HCT116 (cell line): Measurements from ENCODE around the gene RGS12. TPM values are rescaled to one million over a fixed set of nuclear protein-coding genes. Genes with fewer than 3 reads are reported as not detected.

Source experiments
- ATAC-seq: fragments of 200-7000 bp; cut with Tn5 transposase; 2 replicates; pipeline ENCODE4 v1.9.1; 2020; ENCODE audit warnings: mild to moderate bottlenecking, moderate library complexity
- BruUV-seq: library from RNA; stranded (reverse); fragments of 400-500 nt; replicated peaks from 2 replicates; lab custom pipeline; 2021; lab: Mats Ljungman, UMichigan
- CTCF ChIA-PET: fragments of 300-600 bp; sonication (Branson Sonifier 250); formaldehyde crosslinking; loops from one replicate; lab custom pipeline; 2021; ENCODE audit warnings: antibody characterized with exemption; lab: Charles Lee
- POLR2A ChIA-PET: fragments of 300-600, 350-600 bp; sonication (Branson Sonifier 250); formaldehyde crosslinking; loops from one replicate; lab custom pipeline; 2021; ENCODE audit warnings: antibody characterized with exemption; lab: Charles Lee
- RAD21 ChIA-PET, 2 experiments: fragments of 300-600 bp; sonication (Branson Sonifier 250); formaldehyde crosslinking; loops; one replicate each; lab custom pipeline; 2023; ENCODE audit warnings: low total read pairs in 2 of 2; ENCODE audit not compliant: uncharacterized antibody in 2 of 2, unreplicated experiment in 2 of 2, low non-redundant PET in 1 of 2; lab: Charles Lee
- DNase-seq: peaks from one replicate; pipeline ENCODE4 v3.0.0-alpha.2; 2010; ENCODE audit warnings: low read depth, low spot score
- H2AFZ ChIP-seq: fragments of 200-600 bp; shearing (Covaris generic), sonication (generic); 2 replicates; pipeline ENCODE4 v1.6.1; 2017; ENCODE audit warnings: low read depth, mixed run types, mixed read lengths, antibody characterized with exemption, low read length; ENCODE audit not compliant: poor library complexity, severe bottlenecking
- H3K27ac ChIP-seq: 2 replicates; pipeline ENCODE4 v1.5.1; 2012; ENCODE audit warnings: low read depth, low read length
- H3K27me3 ChIP-seq: fragments of 200-600 bp; sonication (generic); 2 replicates; pipeline ENCODE4 v1.6.1; 2016; ENCODE audit warnings: mixed run types, low read length, mixed read lengths; ENCODE audit not compliant: insufficient read depth
- H3K36me3 ChIP-seq, 2 experiments: fragments of 200-500 bp in 1 of 2; fragments of 200-600 bp in 1 of 2; sonication (Bioruptor generic) in 1 of 2; sonication (generic) in 1 of 2; 2 replicates each; pipeline versions ENCODE4 v1.5.1 to v1.6.1; 2014 to 2016; ENCODE audit warnings: low read length in 2 of 2, inconsistent platforms in 1 of 2, mixed read lengths in 1 of 2, mixed run types in 1 of 2; ENCODE audit not compliant: insufficient read depth in 2 of 2, control insufficient read depth in 1 of 2
- H3K4me1 ChIP-seq, 2 experiments: fragments of 200-600 bp in 1 of 2; sonication (generic) in 1 of 2; 2 replicates each; pipeline versions ENCODE4 v1.5.1 to v1.6.1; 2012 to 2017; ENCODE audit warnings: low read length in 2 of 2, inconsistent platforms in 1 of 2, mild to moderate bottlenecking in 1 of 2, mixed read lengths in 1 of 2, mixed run types in 1 of 2, moderate library complexity in 1 of 2; ENCODE audit not compliant: insufficient read depth in 2 of 2, control insufficient read depth in 1 of 2
- H3K4me2 ChIP-seq: fragments of 200-600 bp; sonication (generic); 2 replicates; pipeline ENCODE4 v1.6.1; 2017; ENCODE audit warnings: mixed run types, low read length, mixed read lengths
- H3K4me3 ChIP-seq, 2 experiments: fragments of 200-600 bp in 1 of 2; sonication (generic) in 1 of 2; replicated peaks in 1 of 2; 2 replicates each; pipeline ENCODE4 v1.5.1; 2011 to 2016; ENCODE audit warnings: low read length in 2 of 2, control low read depth in 1 of 2, low read depth in 1 of 2, mild to moderate bottlenecking in 1 of 2, mixed read lengths in 1 of 2, mixed run types in 1 of 2
- H3K79me2 ChIP-seq: fragments of 200-600 bp; sonication (generic); 2 replicates; pipeline ENCODE4 v1.6.1; 2017; ENCODE audit warnings: mild to moderate bottlenecking, mixed run types, low read length, moderate library complexity, mixed read lengths; ENCODE audit not compliant: insufficient read depth
- H3K9ac ChIP-seq: fragments of 200-600 bp; sonication (generic); 2 replicates; pipeline ENCODE4 v1.6.1; 2016; ENCODE audit warnings: low read length, mixed read lengths
- H3K9me2 ChIP-seq: fragments of 200-600 bp; sonication (generic), shearing (Covaris generic); 2 replicates; pipeline ENCODE4 v1.6.1; 2017; ENCODE audit warnings: mixed run types, mild to moderate bottlenecking, moderate library complexity; ENCODE audit not compliant: insufficient read depth
- H3K9me3 ChIP-seq, 2 experiments: fragments of 200-500 bp in 1 of 2; fragments of 200-600 bp in 1 of 2; sonication (Bioruptor generic) in 1 of 2; sonication (generic) in 1 of 2; 2 replicates each; pipeline ENCODE4 v1.6.1; 2014 to 2017; ENCODE audit warnings: low read length in 2 of 2, mixed read lengths in 2 of 2, inconsistent platforms in 1 of 2, low read depth in 1 of 2, mild to moderate bottlenecking in 1 of 2, mixed run types in 1 of 2, moderate library complexity in 1 of 2; ENCODE audit not compliant: control insufficient read depth in 1 of 2, insufficient read depth in 1 of 2
- H4K20me1 ChIP-seq: fragments of 200-600 bp; sonication (generic), shearing (Covaris generic); 2 replicates; pipeline ENCODE4 v1.6.1; 2017; ENCODE audit warnings: mixed run types, mild to moderate bottlenecking, moderate library complexity; ENCODE audit not compliant: insufficient read depth
- CEBPB ChIP-seq: IDR thresholded peaks from 2 replicates; pipeline ENCODE4 v1.6.1; 2012; ENCODE audit warnings: low read depth
- SIN3A ChIP-seq: IDR thresholded peaks from 2 replicates; pipeline ENCODE4 v1.6.1; 2012; ENCODE audit warnings: low read depth
- ZFX ChIP-seq: fragments of 450-650 bp; IDR thresholded peaks from 2 replicates; pipeline ENCODE4 v1.6.1; 2017
- intact Hi-C: fragments of 100-400 bp; cut with micrococcal nuclease; formaldehyde crosslinking; loops from 2 replicates; pipeline ENCODE4 v1.10.0; 2022
- total RNA-seq: library from RNA; stranded (reverse); gene quantifications from one replicate; pipeline ENCODE4 v1.2.1, GENCODE V29; 2021; ENCODE audit not compliant: unreplicated experiment

Gene RGS12
- total RNA-seq, 1 experiment from 2014 or later, result 22.2 TPM

GRCh38 chr4:3341760-3342159, 48.9 kb downstream of the RGS12 start:
- no peak overlapping the region for H3K9ac ChIP-seq
- H4K20me1 ChIP-seq, result no peaks in the 10 kb centered on the region
- DNase-seq (no peak), ATAC-seq (no peak)
- H2AFZ ChIP-seq, result no peak overlapping the region
- ChIA-PET RAD21 (no interaction called here), CTCF (no interaction called here), POLR2A (no interaction called here)
- no TSS peak for BruUV-seq
- H3K4me1 ChIP-seq, result no peaks in the 10 kb centered on the region; a peak in 1 of 4 replicates
- no peak overlapping the region for H3K27ac ChIP-seq
- intact Hi-C loops, result loop anchor here (10.0 kb wide), 1 partner anchor 543 kb away; no protein-coding TSS in a partner anchor
- H3K4me3 ChIP-seq, result no peak overlapping the region
- TF ChIP-seq ZFX (no peak), CEBPB (no peak)
- H3K4me2 ChIP-seq, result no peak overlapping the region
- no peaks in the 10 kb centered on the region for H3K9me3 ChIP-seq
- H3K9me2 ChIP-seq, result no peaks in the 10 kb centered on the region
- no peaks in the 10 kb centered on the region for H3K79me2 ChIP-seq
- H3K27me3 ChIP-seq, result no peaks in the 10 kb centered on the region
- H3K36me3 ChIP-seq, result no peaks in the 10 kb centered on the region

DNA sequence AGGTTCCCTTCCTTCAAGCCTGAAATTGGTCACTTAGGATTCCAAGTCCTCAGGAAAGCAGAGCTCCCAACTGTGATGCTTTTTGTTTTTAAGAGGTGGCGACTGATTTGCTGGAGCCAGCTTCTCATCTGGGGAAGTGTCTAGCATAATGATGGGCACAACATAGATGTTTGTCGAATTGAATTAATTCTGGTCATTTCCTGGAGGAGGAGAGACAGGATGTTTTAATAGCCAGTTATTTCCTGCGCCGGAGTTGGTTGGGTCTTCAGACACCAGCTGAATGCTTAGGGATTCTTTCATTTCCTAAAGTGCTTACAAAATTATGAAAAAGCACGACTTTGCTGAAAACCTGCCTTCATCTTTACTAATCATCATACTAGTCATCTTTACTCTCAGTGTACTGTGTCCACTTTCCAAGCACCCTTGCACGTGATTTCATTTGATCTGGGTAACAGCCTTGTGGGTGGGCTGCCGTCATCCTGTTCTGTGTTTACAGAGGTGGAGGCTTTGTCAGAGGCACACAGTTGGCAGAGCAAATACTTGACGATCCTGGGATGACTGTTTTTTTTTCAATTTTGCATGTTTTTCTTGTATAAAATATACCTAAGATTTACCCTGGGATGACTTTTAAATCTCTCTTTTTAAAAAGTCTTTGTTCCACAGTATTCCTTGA, 49.5 kb downstream of the RGS12 start:
- ChIA-PET CTCF (interaction anchor here (1.1 kb wide), 1 partner anchor 9 kb away, joined by 3 read pairs; no protein-coding TSS in a partner anchor), RAD21 (no interaction called here), POLR2A (no interaction called here)
- no peak for DNase-seq
- Histone ChIP-seq H3K9me2 (no peaks in the 10 kb centered on the region), H3K79me2 (no peaks in the 10 kb centered on the region), H3K4me1 (no peaks in the 10 kb centered on the region; a peak in 1 of 4 replicates), H3K9ac (no peak overlapping the region), H3K27ac (no peak overlapping the region), H4K20me1 (no peaks in the 10 kb centered on the region), H2AFZ (no peak overlapping the region), H3K4me2 (no peak overlapping the region), H3K27me3 (no peaks in the 10 kb centered on the region), H3K4me3 (no peak overlapping the region), H3K9me3 (no peaks in the 10 kb centered on the region), H3K36me3 (no peaks in the 10 kb centered on the region)
- intact Hi-C loops, result loop anchor here (10.0 kb wide), 1 partner anchor 542 kb away; no protein-coding TSS in a partner anchor
- BruUV-seq, result no TSS peak
- no peak for ATAC-seq
- no peak for TF ChIP-seq SIN3A

Other genes starting within 250 kb of the RGS12 start
- not detected for gene HTT-AS, start 218.5 kb upstream of the RGS12 start, total RNA-seq
- 37.4 TPM for gene HTT, start 218.3 kb upstream of the RGS12 start, total RNA-seq
- 0.71 TPM for gene MSANTD1, start 43.9 kb upstream of the RGS12 start, total RNA-seq
- gene HGFAC, start 148.9 kb downstream of the RGS12 start, total RNA-seq, result 1.1 TPM
- gene DOK7, start 170.3 kb downstream of the RGS12 start, total RNA-seq, result 2.4 TPM
- gene LRPAP1, start 239.4 kb downstream of the RGS12 start, total RNA-seq, result 109 TPM